A549 (cell line): ENCODE results near the gene PCNP. TPM values are rescaled to one million over a fixed set of nuclear protein-coding genes. Genes with fewer than 3 reads are reported as not detected.
"Not testable (repeated sequence)": the region's sequence is repeated elsewhere in the genome, so short reads cannot be mapped to it uniquely, and the experiment has no call there.

Experiments
- ATAC-seq, 2 experiments: fragments of 200-7000 bp in 1 of 2; fragments of >200 bp in 1 of 2; cut with Nextera tagmentation in 1 of 2; cut with Tn5 transposase in 1 of 2; 3 replicates each; pipeline versions ENCODE4 v1.8.0 to v1.9.1; 2018 to 2020; ENCODE audit warnings: mild to moderate bottlenecking in 1 of 2, moderate library complexity in 1 of 2
- CTCF ChIA-PET: fragments of 300-600 bp; sonication (Branson Sonifier 250); formaldehyde crosslinking; extraction: SDS; loops from one replicate; lab custom pipeline; 2021; ENCODE audit warnings: antibody characterized with exemption, inconsistent platforms; lab: Yijun Ruan, JAX
- POLR2A ChIA-PET: fragments of 350-600 bp; formaldehyde crosslinking; extraction: SDS; loops from one replicate; lab custom pipeline; 2021; ENCODE audit warnings: antibody characterized with exemption, inconsistent platforms; lab: Yijun Ruan, JAX
- DNase-seq, 2 experiments: peaks; one replicate each; pipeline versions ENCODE4 v3.0.0 to v3.0.0-alpha.2; 2011 to 2016; ENCODE audit warnings: low read depth in 1 of 2, low spot score in 1 of 2
- FAIRE-seq: peaks from 2 replicates; lab custom pipeline; 2011; peaks lifted over from hg19 to GRCh38; lab: Jason Lieb, UNC
- H3K27ac ChIP-seq, 2 experiments: fragments of >200 bp; sonication (Bioruptor Twin); formaldehyde crosslinking; 3 replicates each; pipeline ENCODE4 v1.5.1; 2016 to 2017
- H3K4me1 ChIP-seq: fragments of >200 bp; sonication (Bioruptor Twin); formaldehyde crosslinking; 3 replicates; pipeline ENCODE4 v1.6.1; 2016
- H3K4me2 ChIP-seq: fragments of >200 bp; sonication (Bioruptor Twin); formaldehyde crosslinking; 3 replicates; pipeline ENCODE4 v1.6.1; 2016
- H3K4me3 ChIP-seq: fragments of >200 bp; sonication (Bioruptor Twin); formaldehyde crosslinking; 3 replicates; pipeline ENCODE4 v1.5.1; 2016
- H3K9me3 ChIP-seq: fragments of >200 bp; sonication (Bioruptor Twin); formaldehyde crosslinking; 3 replicates; pipeline ENCODE4 v1.6.1; 2016
- ATOH8 ChIP-seq: fragments of 250-450 bp; sonication (Bioruptor Pico); IDR thresholded peaks from 2 replicates; pipeline ENCODE4 v1.5.0; 2020; ENCODE audit warnings: low read depth, mild to moderate bottlenecking, moderate library complexity
- BHLHE40 ChIP-seq: IDR thresholded peaks from 2 replicates; pipeline ENCODE4 v1.6.1; 2012; ENCODE audit warnings: low read depth, low read length, inconsistent platforms
- CEBPB ChIP-seq, 2 experiments: fragments of >200 bp in 1 of 2; sonication (Bioruptor Twin) in 1 of 2; formaldehyde crosslinking in 1 of 2; IDR thresholded peaks; 2 replicates each; pipeline ENCODE4 v1.6.1; 2012 to 2016
- CHD2 ChIP-seq: fragments of 150-350 bp; IDR thresholded peaks from 2 replicates; pipeline ENCODE4 v1.6.1; 2014; ENCODE audit warnings: low read length; ENCODE audit not compliant: partially characterized antibody
- EHF ChIP-seq: fragments of 250-450 bp; sonication (Bioruptor Pico); IDR thresholded peaks from 2 replicates; pipeline ENCODE4 v1.5.0; 2020; ENCODE audit warnings: mild to moderate bottlenecking
- EHMT2 ChIP-seq: fragments of 200-600 bp; sonication (generic); IDR thresholded peaks from 2 replicates; pipeline ENCODE4 v1.6.1; 2016; ENCODE audit warnings: antibody characterized with exemption, low read depth, mild to moderate bottlenecking, moderate library complexity
- EP300 ChIP-seq, 2 experiments: fragments of >200 bp; sonication (Bioruptor Twin); formaldehyde crosslinking; IDR thresholded peaks; 2 replicates in 1 of 2; 3 replicates in 1 of 2; pipeline ENCODE4 v1.6.1; 2016 to 2017
- FOXS1 ChIP-seq: fragments of 250-450 bp; sonication (Bioruptor Pico); IDR thresholded peaks from 2 replicates; pipeline ENCODE4 v1.5.0; 2020; ENCODE audit warnings: mild to moderate bottlenecking, moderate library complexity
- HEYL ChIP-seq: fragments of 250-450 bp; sonication (Bioruptor Pico); IDR thresholded peaks from 2 replicates; pipeline ENCODE4 v1.8.0; 2021; ENCODE audit warnings: mild to moderate bottlenecking, moderate library complexity
- HOXB13 ChIP-seq: fragments of 250-450 bp; sonication (Bioruptor Pico); IDR thresholded peaks from 2 replicates; pipeline ENCODE4 v1.5.0; 2020; ENCODE audit warnings: low read depth, mild to moderate bottlenecking, moderate library complexity
- KDM5A ChIP-seq: fragments of 200-600 bp; sonication (generic); IDR thresholded peaks from 2 replicates; pipeline ENCODE4 v1.6.1; 2016; ENCODE audit warnings: antibody characterized with exemption, mild to moderate bottlenecking
- MAX ChIP-seq: IDR thresholded peaks from 2 replicates; pipeline ENCODE4 v1.6.1; 2012
- MYC ChIP-seq: IDR thresholded peaks from 2 replicates; pipeline ENCODE4 v1.6.1; 2012; ENCODE audit warnings: mild to moderate bottlenecking, inconsistent platforms, low read length, improper control_type of control experiment, borderline replicate concordance
- NFE2L2 ChIP-seq: fragments of 150-350 bp; conservative IDR thresholded peaks from 2 replicates; pipeline ENCODE4 v1.6.1; 2014; ENCODE audit warnings: low read length
- NR3C1 ChIP-seq: fragments of >200 bp; sonication (Bioruptor Twin); formaldehyde crosslinking; IDR thresholded peaks from 3 replicates; pipeline ENCODE4 v1.6.1; 2017
- PHF8 ChIP-seq: fragments of 200-600 bp; sonication (generic); IDR thresholded peaks from 2 replicates; pipeline ENCODE4 v1.6.1; 2016; ENCODE audit warnings: low read depth, mild to moderate bottlenecking, antibody characterized with exemption, moderate library complexity, borderline replicate concordance
- RFX5 ChIP-seq: fragments of 450-650 bp; IDR thresholded peaks from 2 replicates; pipeline ENCODE4 v1.7.1; 2014; ENCODE audit warnings: antibody characterized with exemption, mild to moderate bottlenecking, moderate library complexity
- RNF2 ChIP-seq: fragments of 200-600 bp; sonication (generic); IDR thresholded peaks from 2 replicates; pipeline ENCODE4 v1.6.1; 2016; ENCODE audit warnings: low read depth, mild to moderate bottlenecking, antibody characterized with exemption, moderate library complexity, borderline replicate concordance
- ZFP36 ChIP-seq: fragments of 450-650 bp; IDR thresholded peaks from 2 replicates; pipeline ENCODE4 v1.6.1; 2014; ENCODE audit warnings: borderline replicate concordance; ENCODE audit not compliant: partially characterized antibody
- ZSCAN20 ChIP-seq: fragments of 250-450 bp; sonication (Bioruptor Pico); IDR thresholded peaks from 2 replicates; pipeline ENCODE4 v1.8.0; 2022; ENCODE audit warnings: mild to moderate bottlenecking, moderate library complexity
- WGBS: methylation state at CpG from one replicate; pipeline ENCODE4 v1.1.6; 2017; ENCODE audit errors: missing lambda C conversion rate; 5-methylcytosine and 5-hydroxymethylcytosine counted together
- polyA plus RNA-seq, 4 experiments: library from polyadenylated mRNA; depleted of rRNA in 3 of 4; stranded (reverse); fragments of >200 nt; fragmentation: RNase III in 1 of 4; extraction: RNeasy Plus Mini Kit Qiagen cat#74134 plus additional on column Dnase treatment in 1 of 4; gene quantifications; 2 replicates in 3 of 4; 3 replicates in 1 of 4; pipeline ENCODE4 v1.2.3, GENCODE V29; 2011 to 2017
- TF ChIP-seq, protein P1 (sequence below): fragments of 250-450 bp; sonication (Bioruptor Pico); IDR thresholded peaks from 2 replicates; pipeline ENCODE4 v1.5.0; 2021; ENCODE audit warnings: mild to moderate bottlenecking, moderate library complexity, borderline replicate concordance

PCNP gene
- polyA plus RNA-seq, 2 of the 4 experiments (the other 2 are of a cell fraction): 114 to 135 TPM

- 100% methylated on average over 1 of the region's 1 CpG for WGBS
- Histone ChIP-seq H3K27ac (no peak overlapping the region), H3K4me1 (no peaks in the 10 kb centered on the region), H3K4me3 (no peak overlapping the region), H3K4me2 (no peak overlapping the region), H3K9me3 (no peaks in the 10 kb centered on the region)
- ChIA-PET CTCF (no interaction called here), POLR2A (no interaction called here)
- ATAC-seq: no peak
- TF ChIP-seq CEBPB (IDR thresholded peaks at IDR 0.05) (no peak), NR3C1 (no peak), ATOH8 (CRISPR knock-in tag) (no peak), EHMT2 (no peak), HEYL (no peak), BHLHE40 (no peak), NFE2L2 (no peak), ZFP36 (no peak)
- FAIRE-seq: no peak
- DNase-seq: no peak
These were observed 29.2 kb downstream of the PCNP start for GRCh38 chr3:101603184-101603583.

- FAIRE-seq, H3K9me3 ChIP-seq, H3K4me1 ChIP-seq, ATAC-seq, H3K4me2 ChIP-seq, H3K27ac ChIP-seq, POLR2A ChIA-PET, DNase-seq, H3K4me3 ChIP-seq, CTCF ChIA-PET: not testable (repeated sequence)
- 72% methylated on average over 10 of the region's 10 CpGs for WGBS
These were observed 31.4 kb downstream of the PCNP start for GRCh38 chr3:101605398-101605797.

DNA sequence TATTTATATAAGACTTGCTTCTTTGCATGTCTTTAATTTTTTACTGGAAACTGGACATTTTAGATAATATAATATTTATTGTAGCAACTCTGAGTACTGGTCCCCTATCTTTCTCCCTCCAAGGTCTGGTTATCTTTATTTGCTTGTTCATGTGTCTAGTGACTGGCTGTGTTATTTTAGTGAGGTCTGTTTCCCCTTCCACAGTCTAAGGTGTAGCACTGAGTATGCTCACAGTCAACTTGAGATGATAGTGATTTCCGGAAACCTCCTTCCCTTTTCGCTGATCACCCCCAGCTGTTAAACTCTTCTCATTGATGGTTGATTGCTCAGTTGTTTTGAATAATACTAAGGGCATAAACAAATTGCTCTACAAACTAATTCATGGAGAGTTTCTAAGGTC is 37.0 kb downstream of the PCNP start:
- H3K4me3 ChIP-seq: no peak overlapping the region
- TF ChIP-seq RNF2 (no peak), ZSCAN20 (no peak), EHMT2 (no peak), BHLHE40 (no peak), MYC (no peak), CEBPB (IDR thresholded peaks at IDR 0.05) (no peak), MAX (no peak), RFX5 (no peak), CHD2 (no peak), PHF8 (no peak), FOXS1 (no peak), NFE2L2 (no peak), HOXB13 (no peak), KDM5A (no peak), EHF (CRISPR knock-in tag) (no peak), EP300 (IDR thresholded peaks at IDR 0.05) (no peak)
- TF ChIP-seq, protein P1, sequence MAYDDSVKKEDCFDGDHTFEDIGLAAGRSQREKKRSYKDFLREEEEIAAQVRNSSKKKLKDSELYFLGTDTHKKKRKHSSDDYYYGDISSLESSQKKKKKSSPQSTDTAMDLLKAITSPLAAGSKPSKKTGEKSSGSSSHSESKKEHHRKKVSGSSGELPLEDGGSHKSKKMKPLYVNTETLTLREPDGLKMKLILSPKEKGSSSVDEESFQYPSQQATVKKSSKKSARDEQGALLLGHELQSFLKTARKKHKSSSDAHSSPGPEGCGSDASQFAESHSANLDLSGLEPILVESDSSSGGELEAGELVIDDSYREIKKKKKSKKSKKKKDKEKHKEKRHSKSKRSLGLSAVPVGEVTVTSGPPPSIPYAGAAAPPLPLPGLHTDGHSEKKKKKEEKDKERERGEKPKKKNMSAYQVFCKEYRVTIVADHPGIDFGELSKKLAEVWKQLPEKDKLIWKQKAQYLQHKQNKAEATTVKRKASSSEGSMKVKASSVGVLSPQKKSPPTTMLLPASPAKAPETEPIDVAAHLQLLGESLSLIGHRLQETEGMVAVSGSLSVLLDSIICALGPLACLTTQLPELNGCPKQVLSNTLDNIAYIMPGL (CRISPR knock-in tag): no peak
- 98% methylated on average over 2 of the region's 2 CpGs for WGBS
- H3K4me1 ChIP-seq: no peaks in the 10 kb centered on the region
- no peak overlapping the region for H3K4me2 ChIP-seq
- CTCF ChIA-PET: no interaction called here
- POLR2A ChIA-PET: no interaction called here
- no peak overlapping the region for H3K27ac ChIP-seq
- H3K9me3 ChIP-seq: no peaks in the 10 kb centered on the region
- DNase-seq: no peak
- no peak for FAIRE-seq
- ATAC-seq: no peak

DNA sequence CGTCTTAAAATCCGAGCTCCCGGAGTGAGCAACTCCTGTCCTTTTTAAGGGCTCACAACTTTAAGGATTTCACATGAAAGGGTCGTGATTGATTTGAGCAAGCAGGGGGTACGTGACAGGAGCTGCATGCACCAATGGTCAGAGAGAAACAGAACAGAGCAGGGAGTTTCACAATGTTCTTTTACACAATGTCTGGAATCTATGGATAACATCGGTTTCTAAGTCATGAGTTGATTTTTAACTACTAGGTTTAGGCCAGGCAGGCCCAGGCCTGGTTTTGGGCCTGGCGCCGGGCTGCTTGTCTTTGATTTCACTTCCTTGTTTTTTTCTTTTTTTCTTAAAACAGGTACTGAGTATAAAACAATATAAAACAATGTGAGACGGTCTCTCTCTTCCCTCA is 39.0 kb downstream of the PCNP start:
- H3K4me3 ChIP-seq, H3K4me1 ChIP-seq, FAIRE-seq, H3K27ac ChIP-seq, POLR2A ChIA-PET, H3K4me2 ChIP-seq, H3K9me3 ChIP-seq, ATAC-seq, DNase-seq: not testable (repeated sequence)
- 78% methylated on average over 8 of the region's 9 CpGs for WGBS
- CTCF ChIA-PET: interaction anchor here (1.2 kb wide), 1 partner anchor 95 kb away, joined by 3 read pairs; no protein-coding TSS in a partner anchor
